Stimulated activated CD8-positive, alpha-beta memory T cell treated with anti-CD3 and anti-CD28 coated beads, Interleukin-12 subunit alpha, Interleukin-12 subunit beta, amount 100 ng/mL, for 1 hour (primary cell): ENCODE data around the gene AP2A1.
"Not testable (repeated sequence)": the region's sequence is repeated elsewhere in the genome, so short reads cannot be mapped to it uniquely, and the experiment has no call there.

Source experiments
- DNase-seq: peaks from one replicate; pipeline ENCODE4 v3.0.0-alpha.2; 2020; ENCODE audit warnings: low read depth

AP2A1 gene

GRCh38 chr19:49812997-49813861 lies 46.4 kb downstream of the AP2A1 start, which contains the start of gene FUZ:
FUZ (minus strand) TSS chr19:49813292; CDS start chr19:49813106, 186 bp downstream.
- peak; percentile 87 for DNase-seq

DNA sequence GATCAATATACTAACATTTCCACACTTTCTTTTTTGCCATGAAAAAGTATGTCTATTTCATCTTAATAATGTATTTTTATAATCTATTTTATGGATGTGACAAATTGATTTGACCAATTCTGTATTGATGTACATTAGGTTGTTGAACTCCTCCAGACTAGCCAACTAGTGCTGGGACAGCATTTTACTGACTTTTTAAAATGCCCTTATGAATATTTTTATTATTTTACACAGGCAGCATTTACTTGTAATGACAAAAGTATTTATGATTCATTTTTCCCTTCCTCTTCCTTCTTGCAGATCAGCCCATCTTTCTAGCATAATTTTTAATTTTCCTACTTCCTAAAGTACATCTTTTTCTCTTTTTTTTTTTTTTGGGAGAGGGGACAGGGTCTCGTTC lies 47.2 kb downstream of the AP2A1 start:
- no peak for DNase-seq

DNA sequence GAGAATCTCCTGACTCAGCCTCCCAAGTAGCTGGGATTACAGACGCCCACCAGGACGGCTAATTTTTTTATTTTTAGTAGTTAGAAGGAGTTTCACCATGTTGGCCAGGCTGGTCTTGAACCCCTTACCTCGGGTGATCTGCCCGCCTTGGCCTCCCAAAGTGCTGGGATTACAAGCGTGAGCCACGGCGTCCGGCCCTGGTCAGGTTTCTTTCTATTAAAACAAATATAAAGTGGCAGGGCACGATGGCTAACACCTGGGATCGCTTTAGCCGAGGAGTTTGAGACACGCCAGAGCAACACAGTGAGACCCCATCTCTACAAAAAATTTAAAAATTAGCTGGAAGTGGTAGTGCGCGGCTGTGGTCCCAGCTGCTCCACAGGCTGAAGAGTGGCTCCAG lies 49.8 kb downstream of the AP2A1 start:
- DNase-seq = no peak

GRCh38 chr19:49817964-49818648 lies 51.3 kb downstream of the AP2A1 start, which contains the start of gene MED25:
MED25 (plus strand) TSS chr19:49818289; CDS start chr19:49818342, 53 bp downstream.
- DNase-seq = peak; percentile 76

DNA sequence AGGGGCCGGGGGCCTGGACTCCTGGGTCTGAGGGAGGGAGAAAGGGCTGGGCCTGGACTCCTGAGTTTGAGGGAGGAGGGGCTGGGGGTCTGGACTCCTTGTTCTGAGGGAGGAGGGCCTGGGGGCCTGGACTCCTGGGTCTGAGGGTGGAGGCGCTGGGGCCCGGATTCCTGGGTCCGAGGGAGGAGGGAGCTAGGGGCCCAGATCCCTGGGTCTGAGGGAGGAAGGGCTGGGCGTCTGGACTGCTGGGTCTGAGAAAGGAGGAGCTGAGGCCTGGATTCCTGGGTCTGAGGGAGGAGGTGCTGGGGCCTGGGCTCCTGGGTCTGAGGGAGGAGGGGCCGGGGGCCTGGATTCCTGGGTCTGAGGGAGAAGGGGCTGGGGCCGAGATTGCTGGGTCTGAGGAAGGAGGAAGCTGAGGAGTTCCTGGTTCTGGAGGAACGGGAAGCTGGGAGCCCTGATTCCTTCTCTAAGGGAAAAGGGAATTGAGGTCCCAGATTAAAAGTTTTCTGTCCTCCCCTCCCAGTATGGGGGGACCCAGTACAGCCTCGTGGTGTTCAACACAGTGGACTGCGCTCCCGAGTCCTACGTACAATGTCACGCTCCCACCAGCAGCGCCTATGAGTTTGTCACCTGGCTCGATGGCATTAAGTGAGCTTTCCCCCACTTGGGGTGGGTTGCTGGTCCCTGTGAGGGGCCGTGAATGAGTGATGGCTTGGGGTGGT lies 52.0 kb downstream of the AP2A1 start:
- DNase-seq = no peak

GRCh38 chr19:49819452-49820115 lies 52.8 kb downstream of the AP2A1 start:
- DNase-seq = not testable (repeated sequence)

DNA sequence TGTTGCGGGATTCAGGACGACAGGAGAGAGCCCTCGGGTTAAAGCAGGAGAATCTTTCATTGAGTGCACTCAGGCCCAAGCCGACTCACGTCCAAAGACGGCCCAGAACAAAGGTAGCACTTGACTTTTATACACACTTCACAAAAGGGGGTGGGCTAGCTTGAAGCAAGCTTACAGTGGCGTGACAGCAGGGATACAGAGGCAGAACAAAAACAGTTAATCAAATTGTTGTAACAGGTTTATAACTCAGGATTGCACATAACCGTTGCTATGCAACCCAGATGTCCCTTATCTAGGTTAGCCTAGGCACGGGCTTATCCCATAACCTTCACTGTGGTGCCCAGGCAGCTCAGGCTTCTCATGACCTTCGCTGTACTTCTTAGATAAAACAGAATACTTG lies 53.3 kb downstream of the AP2A1 start:
- DNase-seq = no peak

GRCh38 chr19:49823472-49823871 lies 56.7 kb downstream of the AP2A1 start:
- DNase-seq = no peak

- no peak for DNase-seq
Observed at GRCh38 chr19:49824662-49825061, 57.9 kb downstream of the AP2A1 start.

- no peak for DNase-seq
Observed at GRCh38 chr19:49827034-49827433, 60.2 kb downstream of the AP2A1 start.

- DNase-seq = no peak
Observed at GRCh38 chr19:49829200-49829599, 62.4 kb downstream of the AP2A1 start.

DNA sequence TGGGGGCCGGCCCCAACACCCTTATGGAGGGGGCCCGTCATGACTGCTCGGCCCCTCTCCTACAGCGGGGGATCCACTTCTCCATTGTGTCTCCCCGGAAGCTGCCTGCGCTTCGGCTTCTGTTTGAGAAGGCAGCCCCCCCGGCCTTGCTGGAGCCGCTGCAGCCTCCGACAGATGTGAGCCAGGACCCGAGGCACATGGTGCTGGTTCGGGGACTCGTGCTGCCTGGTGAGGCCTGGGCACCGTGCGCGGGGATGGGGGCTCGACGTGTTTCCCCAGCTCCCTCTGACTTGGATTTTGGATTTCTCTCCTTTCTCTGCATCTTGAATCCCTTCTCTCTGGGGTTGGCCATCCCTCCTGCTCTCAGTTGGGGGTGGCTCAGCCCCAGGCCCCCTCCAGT lies 62.9 kb downstream of the AP2A1 start:
- DNase-seq = no peak

- DNase-seq = no peak
Observed at GRCh38 chr19:49830766-49831165, 64.0 kb downstream of the AP2A1 start.

DNA sequence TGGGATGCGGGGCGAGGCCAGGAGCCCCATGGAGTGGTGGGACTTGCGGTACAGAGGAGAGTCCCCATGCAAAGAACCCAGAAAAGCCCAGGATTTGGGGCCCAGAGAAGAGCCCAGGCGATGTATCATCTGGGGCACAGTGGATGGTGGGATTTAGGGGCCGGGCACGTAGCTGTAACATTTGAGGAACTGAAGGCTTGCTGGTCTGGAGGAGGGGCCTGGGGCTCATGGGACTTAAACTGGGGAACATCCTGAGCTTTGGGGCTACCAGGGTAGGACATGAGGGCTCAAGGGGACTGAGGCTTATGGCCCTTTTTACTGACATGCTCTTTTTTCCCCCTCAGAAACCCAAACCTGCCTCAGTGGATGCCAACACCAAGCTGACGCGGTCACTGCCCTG lies 64.8 kb downstream of the AP2A1 start:
- DNase-seq = no peak

DNA sequence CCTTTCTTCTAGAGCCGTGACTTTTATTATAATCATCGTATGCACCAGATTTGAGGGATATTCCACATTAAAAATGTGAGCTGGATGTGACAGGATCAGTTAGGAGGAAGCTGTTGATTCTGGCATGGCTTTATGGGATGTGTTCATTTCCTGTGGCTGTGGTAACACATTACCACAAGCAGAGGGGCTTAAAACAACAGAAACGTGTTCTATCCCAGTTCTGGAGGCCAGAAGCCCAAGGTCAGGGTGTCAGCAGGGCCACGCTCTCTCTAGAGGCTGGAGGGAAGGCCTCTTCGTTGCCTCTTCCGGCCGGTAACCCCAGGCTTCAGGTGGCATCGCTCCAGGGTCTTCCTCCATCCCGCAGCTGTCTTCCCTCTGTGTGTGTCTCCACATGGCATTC lies 65.8 kb downstream of the AP2A1 start:
- DNase-seq = no peak

GRCh38 chr19:49833599-49833998 lies 66.8 kb downstream of the AP2A1 start:
- DNase-seq = no peak

DNA sequence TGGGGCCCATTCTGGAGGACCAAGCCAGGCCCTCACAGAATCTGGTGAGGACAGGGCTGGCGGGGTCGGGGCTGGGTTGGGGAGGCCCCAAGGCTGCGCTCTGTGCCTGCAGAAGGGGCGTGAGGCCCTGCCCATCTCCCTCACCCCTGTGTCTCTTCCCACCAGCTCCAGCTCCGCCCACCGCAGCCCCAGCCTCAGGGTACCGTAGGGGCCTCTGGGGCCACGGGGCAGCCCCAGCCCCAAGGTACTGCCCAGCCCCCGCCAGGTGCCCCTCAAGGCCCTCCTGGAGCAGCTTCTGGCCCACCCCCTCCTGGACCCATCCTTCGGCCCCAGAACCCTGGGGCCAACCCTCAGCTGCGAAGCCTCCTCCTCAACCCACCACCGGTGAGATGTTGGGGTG lies 68.8 kb downstream of the AP2A1 start:
- no peak for DNase-seq

DNA sequence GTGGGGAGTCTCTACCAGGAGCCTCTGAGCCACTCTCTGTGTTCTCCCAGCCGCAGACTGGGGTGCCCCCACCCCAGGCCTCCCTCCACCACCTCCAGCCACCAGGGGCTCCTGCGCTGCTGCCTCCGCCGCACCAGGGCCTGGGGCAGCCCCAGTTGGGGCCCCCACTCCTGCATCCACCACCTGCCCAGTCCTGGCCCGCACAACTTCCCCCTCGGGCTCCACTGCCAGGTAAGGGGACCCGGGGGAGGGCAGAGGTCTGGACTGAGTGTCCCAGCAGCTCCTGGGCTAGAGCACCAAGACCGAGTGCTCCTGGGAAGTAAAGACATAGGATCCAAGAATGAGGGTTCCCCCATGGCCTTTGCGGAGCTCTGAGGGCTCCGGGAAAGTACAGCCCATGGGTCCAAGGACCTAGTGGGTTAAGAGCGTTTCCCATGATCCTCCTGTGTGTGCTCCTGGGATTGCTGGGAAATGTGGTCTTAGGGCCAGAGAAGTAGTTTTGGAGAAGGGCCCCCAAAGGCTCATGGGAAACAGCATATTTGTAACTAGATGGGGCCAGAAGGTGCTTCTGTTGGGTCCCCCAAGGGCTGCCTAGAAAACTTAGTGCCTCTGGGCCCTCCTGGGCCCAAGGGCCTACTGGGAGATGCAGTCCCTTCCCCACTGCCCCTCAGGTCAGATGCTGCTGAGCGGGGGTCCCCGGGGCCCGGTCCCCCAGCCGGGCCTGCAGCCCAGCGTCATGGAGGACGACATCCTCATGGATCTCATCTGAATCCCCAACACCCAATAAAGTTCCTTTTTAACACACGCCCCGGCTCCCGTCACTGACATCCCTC lies 69.6 kb downstream of the AP2A1 start:
- DNase-seq = no peak

DNA sequence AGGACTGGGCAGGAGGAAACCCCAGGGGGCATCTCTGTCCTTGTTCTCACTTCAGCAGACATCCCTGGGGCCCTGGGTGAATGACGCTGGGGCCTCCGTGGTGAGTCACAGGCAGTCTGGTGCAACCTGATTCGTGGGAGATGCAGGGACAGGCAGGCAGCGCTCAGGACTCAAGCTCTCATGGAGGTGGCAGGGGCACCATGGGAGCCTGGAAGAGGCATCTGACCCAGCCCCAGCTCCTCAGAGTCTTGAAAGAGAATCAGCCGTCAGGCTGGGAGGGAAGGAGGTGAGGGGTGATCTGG lies 70.2 kb downstream of the AP2A1 start:
- no peak for DNase-seq

GRCh38 chr19:49837425-49837824 lies 70.6 kb downstream of the AP2A1 start:
- no peak for DNase-seq

DNA sequence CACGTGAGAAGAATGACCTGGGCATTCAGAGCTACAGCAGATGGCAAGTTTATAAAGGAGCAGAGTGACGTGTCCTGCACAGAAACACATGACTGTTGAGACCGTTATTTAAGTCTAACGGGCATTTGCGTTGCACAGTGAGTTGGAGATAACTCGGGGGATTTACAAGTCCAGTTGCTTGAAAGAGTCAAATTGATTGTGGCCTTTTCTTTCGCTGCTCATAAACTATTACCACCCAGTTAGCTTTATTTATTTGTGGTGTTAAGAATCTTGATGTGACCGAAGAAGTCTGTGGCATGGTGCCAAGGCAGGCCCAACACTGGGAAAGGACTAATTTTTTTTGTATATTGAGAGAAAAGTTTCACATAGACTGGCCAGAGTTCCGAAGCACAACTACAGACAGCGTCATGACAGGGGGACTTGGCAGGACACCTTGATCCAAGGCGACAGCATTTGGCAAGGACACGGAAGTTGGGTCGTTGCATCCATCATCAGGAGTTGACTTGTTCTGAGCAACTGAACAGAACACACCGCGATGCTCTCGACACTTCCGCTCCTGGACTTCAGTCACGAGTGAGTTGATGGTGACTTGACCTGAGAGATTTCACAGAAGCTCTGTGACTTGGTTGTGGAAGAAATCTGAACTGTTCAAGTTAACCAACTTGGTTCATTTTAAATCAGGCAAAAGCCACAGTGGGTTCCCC lies 72.2 kb downstream of the AP2A1 start:
- no peak for DNase-seq
